H7 (cell line): ENCODE measurements around the gene MBTPS1. TPM values are rescaled to one million over a fixed set of nuclear protein-coding genes. Genes with fewer than 3 reads are reported as not detected.

ENCODE experiments used
- DNase-seq: peaks from one replicate; pipeline ENCODE4 v3.0.0; 2012
- H3K27me3 ChIP-seq: 2 replicates; pipeline ENCODE4 v1.6.0; 2011; ENCODE audit warnings: mild to moderate bottlenecking, low read length; ENCODE audit not compliant: control insufficient read depth, insufficient read depth
- H3K36me3 ChIP-seq: replicated peaks from 2 replicates; pipeline ENCODE4 v1.5.1; 2011; ENCODE audit warnings: low read length; ENCODE audit not compliant: control insufficient read depth, insufficient read depth
- H3K4me3 ChIP-seq: 2 replicates; pipeline ENCODE4 v1.5.1; 2011; ENCODE audit warnings: low read depth, mild to moderate bottlenecking, control low read depth, low read length, moderate library complexity; ENCODE audit not compliant: insufficient read depth
- total RNA-seq: library from RNA; depleted of rRNA; stranded (reverse); fragments of >200 nt; shearing (Covaris generic); gene quantifications from 2 replicates; pipeline ENCODE4 v1.2.3, GENCODE V29; 2014

The MBTPS1 gene
- total RNA-seq, 1 experiment from 2014 or later = 34.4 TPM

- Histone ChIP-seq H3K27me3 (no peaks in the 10 kb centered on the region), H3K4me3 (no peak overlapping the region), H3K36me3 (peaks cover 16% of the 10 kb centered on the region)
- DNase-seq = no peak
These were observed 20.2 kb downstream of the MBTPS1 start for GRCh38 chr16:84096447-84097005.

DNA sequence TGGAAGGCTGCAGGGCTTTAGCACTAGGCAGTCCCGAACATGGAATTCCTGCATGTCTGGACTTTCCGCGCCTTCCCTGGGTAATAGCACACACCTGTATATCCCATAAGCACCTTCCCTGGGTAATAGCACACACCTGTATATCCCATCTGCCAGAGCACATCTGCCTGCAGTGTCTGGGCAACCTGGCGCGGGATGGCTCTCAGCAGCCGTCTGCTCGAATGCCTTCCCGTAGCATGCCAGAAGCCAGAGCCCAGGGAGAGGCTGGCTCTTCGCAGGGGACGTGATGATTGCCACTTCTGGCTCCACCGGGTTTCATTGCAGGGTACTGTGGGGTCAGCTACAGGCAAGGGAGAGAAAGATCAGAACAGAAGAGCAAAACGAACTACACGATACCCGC is 21.3 kb downstream of the MBTPS1 start:
- no peak overlapping the region for H3K4me3 ChIP-seq
- H3K36me3 ChIP-seq = peaks cover 16% of the 10 kb centered on the region
- H3K27me3 ChIP-seq = no peaks in the 10 kb centered on the region
- no peak for DNase-seq

- Histone ChIP-seq H3K4me3 (no peak overlapping the region), H3K36me3 (peaks cover 23% of the 10 kb centered on the region), H3K27me3 (no peaks in the 10 kb centered on the region)
- DNase-seq = no peak
These were observed 22.9 kb downstream of the MBTPS1 start for GRCh38 chr16:84093879-84094270.

DNA sequence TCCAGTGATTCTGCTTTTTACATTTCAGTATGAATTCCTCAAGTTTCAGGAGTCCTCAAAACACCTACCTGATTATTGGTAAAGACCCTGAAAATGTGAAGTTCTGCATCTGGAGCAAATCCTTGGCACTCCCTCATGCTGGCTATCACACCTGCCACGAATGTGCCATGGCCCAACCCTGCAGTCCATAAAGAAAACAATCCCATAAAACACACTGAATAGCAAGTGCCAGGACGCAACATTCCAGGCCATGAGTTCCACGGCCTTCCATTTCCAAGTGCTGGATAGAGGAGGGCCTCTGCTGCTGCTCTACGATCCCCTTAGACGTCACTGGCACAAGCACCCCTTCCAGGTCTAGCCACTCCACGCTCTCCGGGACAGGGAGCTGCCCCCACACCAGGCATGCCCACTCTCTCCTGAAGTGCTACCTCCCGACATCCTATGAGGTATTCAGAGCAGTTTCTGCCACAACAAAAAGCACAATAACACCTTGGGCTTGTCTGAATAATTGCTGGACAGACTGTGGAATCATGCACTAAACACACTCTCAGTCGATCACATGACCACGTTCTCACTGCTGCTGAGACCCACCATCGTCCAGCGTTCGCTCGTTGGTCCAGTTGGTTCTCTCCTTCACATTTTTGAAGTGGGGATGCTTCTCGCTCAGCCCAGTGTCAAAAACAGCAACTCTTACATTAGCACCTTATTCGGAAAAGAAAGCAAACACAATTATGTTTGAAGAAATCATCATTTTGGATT is 23.4 kb downstream of the MBTPS1 start:
- H3K4me3 ChIP-seq = no peak overlapping the region
- no peaks in the 10 kb centered on the region for H3K27me3 ChIP-seq
- peaks cover 26% of the 10 kb centered on the region for H3K36me3 ChIP-seq
- no peak for DNase-seq

- no peak for DNase-seq
- H3K4me3 ChIP-seq = no peak overlapping the region
- peaks cover 36% of the 10 kb centered on the region for H3K36me3 ChIP-seq
- no peaks in the 10 kb centered on the region for H3K27me3 ChIP-seq
These were observed 25.3 kb downstream of the MBTPS1 start for GRCh38 chr16:84091460-84091859.

DNA sequence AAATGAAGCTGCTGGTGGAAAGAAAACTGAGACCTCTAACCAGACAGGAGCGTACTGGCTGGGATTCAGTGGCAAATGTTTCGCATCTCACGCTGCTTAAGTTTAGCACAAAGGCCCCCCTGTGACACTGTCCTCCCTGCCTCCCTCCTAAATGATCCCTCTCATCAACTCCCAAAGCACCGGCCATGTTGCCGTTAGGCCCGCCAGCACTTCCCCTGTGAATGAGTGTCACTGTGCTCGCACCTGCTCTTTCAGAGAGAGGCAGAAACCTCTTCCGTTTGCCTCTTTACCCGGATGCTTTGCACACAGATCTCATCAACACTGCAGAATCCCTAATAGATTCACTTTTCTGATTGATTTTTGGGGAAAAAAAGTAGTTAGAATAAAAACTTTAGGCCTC is 26.5 kb downstream of the MBTPS1 start:
- H3K36me3 ChIP-seq = peaks cover 34% of the 10 kb centered on the region
- no peaks in the 10 kb centered on the region for H3K27me3 ChIP-seq
- no peak overlapping the region for H3K4me3 ChIP-seq
- DNase-seq = no peak

DNA sequence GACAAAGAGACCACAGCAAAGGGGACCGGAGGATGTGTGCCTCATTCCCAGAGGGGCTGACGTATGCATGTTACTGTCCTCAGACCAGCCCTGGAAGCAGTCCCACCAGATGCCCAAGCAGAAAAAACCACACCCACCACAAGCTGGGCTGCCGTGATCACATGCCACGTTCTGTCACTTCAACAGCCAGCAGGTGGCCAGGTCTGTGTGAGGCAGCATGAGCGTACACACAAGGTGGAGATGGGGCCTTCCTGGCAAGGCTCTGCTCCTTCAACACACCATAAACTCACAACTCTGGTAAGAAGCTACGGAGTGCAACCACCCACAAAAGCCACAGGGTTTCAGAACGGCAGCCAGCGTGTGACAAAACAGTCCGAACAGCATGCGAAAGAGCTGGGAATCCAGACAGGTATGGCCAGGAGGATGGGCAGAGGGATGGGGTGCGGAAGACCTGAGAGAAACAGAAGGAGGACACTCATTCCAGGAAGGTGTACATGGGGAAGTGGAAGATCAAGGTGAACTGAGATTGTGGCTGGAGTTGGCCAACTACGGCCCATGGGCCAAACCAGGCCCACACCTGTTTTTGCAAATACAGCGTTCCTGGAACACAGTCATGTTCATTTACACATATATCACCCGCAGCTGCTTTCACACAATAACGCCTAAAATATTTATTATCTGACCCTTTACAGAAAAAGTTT is 27.9 kb downstream of the MBTPS1 start:
- H3K36me3 ChIP-seq = peaks cover 36% of the 10 kb centered on the region

DNA sequence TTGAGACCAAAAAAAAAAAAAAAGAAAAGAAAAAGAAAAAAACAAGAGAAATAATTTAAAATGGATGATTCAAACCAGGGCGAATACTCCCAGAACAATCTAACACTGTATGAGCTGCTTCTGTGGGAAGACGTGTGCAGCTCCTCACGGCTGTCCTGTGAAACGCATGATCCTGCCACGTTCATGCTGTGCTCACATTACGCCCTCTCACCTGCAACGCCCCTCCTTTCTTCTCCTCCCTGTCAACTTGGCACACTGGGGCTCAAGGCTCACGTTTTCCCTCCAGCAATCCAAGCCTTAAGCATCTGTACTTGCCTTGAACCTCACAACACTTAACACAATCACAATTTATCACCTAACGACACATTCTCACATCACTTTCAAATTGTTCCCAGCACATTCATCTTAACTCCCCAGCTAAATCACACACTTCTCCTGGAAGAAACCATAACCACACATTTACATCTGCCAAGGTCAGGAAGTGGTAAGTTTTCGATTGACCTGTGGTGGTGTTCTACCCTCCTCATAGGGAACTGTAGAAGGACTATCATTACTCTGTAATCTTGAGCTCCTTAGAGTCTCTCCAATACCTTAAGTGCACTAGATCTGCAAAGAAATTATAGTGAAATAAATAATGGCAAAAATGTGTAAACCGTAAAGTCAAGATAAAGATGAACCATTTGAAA is 29.1 kb downstream of the MBTPS1 start:
- Histone ChIP-seq H3K4me3 (no peak overlapping the region), H3K27me3 (no peaks in the 10 kb centered on the region), H3K36me3 (peaks cover 26% of the 10 kb centered on the region)
- DNase-seq = no peak

More for the DNA sequence above, 27.9 kb downstream of the MBTPS1 start:
- no peak for DNase-seq
- no peaks in the 10 kb centered on the region for H3K27me3 ChIP-seq
- H3K4me3 ChIP-seq = no peak overlapping the region

DNA sequence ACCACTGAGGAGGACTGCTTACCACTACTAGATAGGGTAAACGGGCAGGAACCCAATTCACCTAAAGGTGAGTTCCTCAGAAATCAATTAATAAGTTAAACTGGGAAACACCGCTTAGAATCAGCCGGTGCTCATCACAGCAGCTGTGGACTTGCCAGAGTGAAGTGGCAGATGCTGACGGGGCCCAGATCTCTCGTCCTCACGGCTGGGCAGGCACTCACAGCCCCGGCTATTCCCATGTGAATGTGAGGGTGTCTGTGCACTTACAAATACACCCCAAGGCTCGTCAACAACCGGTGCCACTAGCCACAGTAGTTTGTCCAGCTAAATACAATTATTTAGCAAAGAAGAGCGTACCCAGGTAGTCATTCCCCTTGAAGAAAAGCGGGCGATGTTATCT is 29.7 kb downstream of the MBTPS1 start:
- no peaks in the 10 kb centered on the region for H3K27me3 ChIP-seq
- H3K4me3 ChIP-seq = no peak overlapping the region
- H3K36me3 ChIP-seq = peaks cover 23% of the 10 kb centered on the region
- DNase-seq = no peak

- DNase-seq = no peak
- no peaks in the 10 kb centered on the region for H3K27me3 ChIP-seq
- H3K4me3 ChIP-seq = no peak overlapping the region
- H3K36me3 ChIP-seq = peaks cover 25% of the 10 kb centered on the region
These were observed 30.4 kb downstream of the MBTPS1 start for GRCh38 chr16:84086341-84086740.

- Histone ChIP-seq H3K36me3 (peaks cover 26% of the 10 kb centered on the region), H3K27me3 (no peaks in the 10 kb centered on the region), H3K4me3 (no peak overlapping the region)
These were observed 31.0 kb downstream of the MBTPS1 start for GRCh38 chr16:84085773-84086172.

GRCh38 chr16:84085271-84085667 is 31.5 kb downstream of the MBTPS1 start:
- H3K4me3 ChIP-seq = no peak overlapping the region
- peaks cover 29% of the 10 kb centered on the region for H3K36me3 ChIP-seq
- DNase-seq = no peak
- H3K27me3 ChIP-seq = no peaks in the 10 kb centered on the region

More at GRCh38 chr16:84085773-84086172, 31.0 kb downstream of the MBTPS1 start:
- DNase-seq = no peak

- Histone ChIP-seq H3K36me3 (peaks cover 27% of the 10 kb centered on the region), H3K27me3 (no peaks in the 10 kb centered on the region), H3K4me3 (no peak overlapping the region)
These were observed 32.0 kb downstream of the MBTPS1 start for GRCh38 chr16:84084570-84085270.

More at GRCh38 chr16:84084570-84085270, 32.0 kb downstream of the MBTPS1 start:
- DNase-seq = peak; percentile 92
